NCI-H1092 treated with DMSO at 0.1 percent for 48 hours (cell line): Measurements from ENCODE around the gene SHISA6.
"Not testable (repeated sequence)": the region's sequence is repeated elsewhere in the genome, so short reads cannot be mapped to it uniquely, and the experiment has no call there.

Experiments used
- DNase-seq: peaks from one replicate; lab custom pipeline; 2025; lab: John Stamatoyannopoulos, UW

Gene SHISA6

GRCh38 chr17:11303773-11304394 lies 62.9 kb downstream of the SHISA6 start:
- DNase-seq = no peak

DNA sequence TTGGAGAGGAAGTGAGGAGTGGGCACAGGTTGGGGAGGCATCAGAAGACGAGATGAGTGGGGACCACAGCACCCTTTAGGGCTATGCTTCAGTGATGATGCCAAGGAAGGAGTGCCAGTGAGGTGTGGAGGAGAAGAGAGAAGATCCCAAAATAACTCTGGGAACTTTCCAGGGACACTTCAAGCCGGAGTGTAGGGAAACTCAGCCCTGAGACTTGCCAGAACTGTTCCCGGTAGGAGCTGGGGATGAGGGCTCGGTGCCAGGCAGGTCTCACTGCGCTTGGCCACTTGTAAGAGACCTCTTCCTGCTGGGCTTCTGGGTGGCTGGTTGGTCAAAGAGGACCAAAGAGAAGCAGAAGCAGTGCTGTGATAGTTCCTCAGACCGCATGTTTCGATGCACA lies 63.6 kb downstream of the SHISA6 start:
- no peak for DNase-seq

GRCh38 chr17:11305524-11305923 lies 64.5 kb downstream of the SHISA6 start:
- DNase-seq = no peak

DNA sequence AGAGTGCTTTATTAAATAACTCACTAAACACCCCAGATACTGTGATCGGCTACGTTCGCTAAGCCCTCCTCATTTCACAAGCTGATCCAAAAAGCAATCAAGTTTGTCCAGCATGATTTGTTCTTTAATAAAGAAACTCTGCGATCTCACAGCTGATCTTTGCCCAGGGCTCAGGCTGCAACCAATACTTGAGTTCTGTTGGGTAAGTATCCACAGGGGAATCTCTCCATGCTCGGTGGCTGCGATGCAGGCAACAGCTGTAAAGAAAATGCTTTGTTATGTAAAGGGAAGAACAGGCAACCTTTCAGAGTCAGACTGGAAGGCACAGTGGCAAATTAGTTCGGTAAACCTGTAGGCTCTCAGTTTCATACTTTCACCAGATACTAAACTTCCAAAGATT lies 67.5 kb downstream of the SHISA6 start:
- no peak for DNase-seq

- no peak for DNase-seq
These were observed 68.0 kb downstream of the SHISA6 start for GRCh38 chr17:11309033-11309432.

- DNase-seq = no peak
These were observed 68.8 kb downstream of the SHISA6 start for GRCh38 chr17:11309850-11310249.

- not testable (repeated sequence) for DNase-seq
These were observed 75.4 kb downstream of the SHISA6 start for GRCh38 chr17:11316451-11316850.

- DNase-seq = no peak
These were observed 77.2 kb downstream of the SHISA6 start for GRCh38 chr17:11318207-11318606.

DNA sequence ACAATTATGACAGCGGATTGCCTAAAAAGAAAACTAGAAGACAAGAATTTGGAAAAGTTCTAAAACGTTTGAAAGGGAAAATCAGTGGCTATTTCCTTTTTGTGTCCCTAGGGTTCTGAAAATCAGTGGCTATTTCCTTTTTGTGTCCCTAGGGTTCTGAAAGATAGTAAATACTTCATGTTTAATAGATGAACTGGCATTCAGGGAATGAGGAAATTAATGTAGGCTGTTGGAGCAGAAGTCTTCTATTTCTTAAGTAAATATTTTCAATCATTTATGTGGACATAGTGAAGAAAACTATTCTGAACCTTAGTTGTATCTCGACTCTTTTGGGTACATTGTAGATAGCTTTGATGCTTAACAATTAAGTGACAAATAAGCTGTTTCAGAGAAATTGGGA lies 78.9 kb downstream of the SHISA6 start:
- no peak for DNase-seq

DNA sequence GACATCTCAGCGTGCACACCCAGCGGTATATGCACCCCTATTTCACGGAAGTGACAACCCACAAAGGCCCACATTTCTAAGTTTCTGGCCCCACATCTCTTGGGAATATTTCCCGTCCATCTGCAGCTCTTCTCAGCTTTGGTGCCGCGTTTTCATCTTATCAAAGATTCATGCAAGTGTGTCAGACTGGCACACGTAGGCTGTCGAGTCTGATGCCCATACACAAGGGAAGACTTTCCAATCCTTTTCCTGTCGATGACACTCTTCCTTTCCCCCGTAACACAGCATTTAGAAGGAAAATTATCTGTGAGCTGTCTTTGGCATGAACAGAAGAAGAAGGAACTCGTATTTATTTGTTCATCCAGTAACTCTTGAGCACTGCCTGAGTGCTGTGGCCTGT lies 83.0 kb downstream of the SHISA6 start:
- DNase-seq = no peak

DNA sequence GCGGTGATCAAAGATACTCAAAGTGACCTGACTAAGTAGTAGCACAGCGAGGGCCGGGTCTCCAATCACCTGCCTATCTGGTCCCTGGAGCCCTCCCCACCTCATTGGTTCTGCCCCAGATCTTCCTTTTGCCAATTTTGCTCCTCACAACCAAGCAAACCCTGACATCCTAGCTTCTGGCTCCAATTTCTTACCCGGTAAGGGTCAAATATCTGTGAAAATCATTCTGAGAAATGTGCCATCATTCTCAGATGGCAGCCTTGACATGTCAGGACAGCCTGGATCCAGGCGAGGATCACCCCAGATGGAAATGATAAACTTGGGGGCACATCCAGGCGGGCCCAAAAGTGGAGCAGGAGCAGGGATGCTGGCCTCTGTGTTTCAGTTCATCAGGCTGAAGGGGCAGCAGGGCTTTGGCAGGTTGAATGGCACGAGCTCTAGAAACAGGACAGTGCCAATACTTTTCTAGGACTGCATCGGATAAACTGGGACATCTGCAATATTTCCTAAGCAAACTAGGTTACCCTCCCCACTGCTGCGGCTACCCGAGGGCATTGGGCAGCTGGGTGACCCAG lies 83.9 kb downstream of the SHISA6 start:
- DNase-seq = no peak

GRCh38 chr17:11326492-11326891 lies 85.5 kb downstream of the SHISA6 start:
- no peak for DNase-seq

DNA sequence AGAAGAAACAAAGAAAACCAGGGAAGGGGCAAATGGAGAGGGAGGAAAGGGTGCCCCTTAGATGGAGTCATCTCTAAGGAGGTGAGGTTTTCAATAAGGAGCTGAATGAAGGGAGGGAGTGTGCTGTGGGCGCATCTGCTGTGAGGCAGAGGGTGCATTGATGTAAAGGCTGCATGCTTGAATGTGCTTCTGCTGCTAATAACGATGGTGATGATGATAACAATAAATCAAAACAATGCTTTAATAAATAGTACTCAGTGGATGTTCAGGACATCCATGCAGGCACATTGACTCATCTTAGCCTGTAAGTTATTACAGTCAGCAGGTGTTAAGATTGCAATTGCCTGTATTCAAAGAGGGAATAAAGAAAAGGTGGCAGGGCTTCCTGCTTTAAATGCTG lies 87.8 kb downstream of the SHISA6 start:
- no peak for DNase-seq

GRCh38 chr17:11330006-11330405 lies 89.0 kb downstream of the SHISA6 start:
- no peak for DNase-seq

DNA sequence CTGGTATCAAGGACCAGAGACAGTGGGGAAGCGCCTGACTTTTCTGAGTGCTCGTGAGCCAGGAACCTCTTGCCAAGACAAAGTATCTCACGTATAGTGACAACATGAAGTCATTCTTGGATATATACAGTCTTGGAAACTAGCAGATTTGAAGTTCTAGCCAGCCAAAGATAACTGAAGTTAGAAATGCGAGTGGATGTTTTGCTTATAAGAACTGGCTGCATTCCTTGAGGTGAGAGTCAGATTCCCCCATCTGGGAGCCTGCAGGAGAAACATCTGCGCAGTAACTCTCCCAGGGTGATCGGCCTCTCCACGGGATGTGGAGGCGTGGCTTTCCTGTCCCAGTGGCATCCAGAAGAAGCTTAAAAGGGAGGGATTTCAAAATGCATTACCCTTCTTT lies 89.8 kb downstream of the SHISA6 start:
- no peak for DNase-seq

DNA sequence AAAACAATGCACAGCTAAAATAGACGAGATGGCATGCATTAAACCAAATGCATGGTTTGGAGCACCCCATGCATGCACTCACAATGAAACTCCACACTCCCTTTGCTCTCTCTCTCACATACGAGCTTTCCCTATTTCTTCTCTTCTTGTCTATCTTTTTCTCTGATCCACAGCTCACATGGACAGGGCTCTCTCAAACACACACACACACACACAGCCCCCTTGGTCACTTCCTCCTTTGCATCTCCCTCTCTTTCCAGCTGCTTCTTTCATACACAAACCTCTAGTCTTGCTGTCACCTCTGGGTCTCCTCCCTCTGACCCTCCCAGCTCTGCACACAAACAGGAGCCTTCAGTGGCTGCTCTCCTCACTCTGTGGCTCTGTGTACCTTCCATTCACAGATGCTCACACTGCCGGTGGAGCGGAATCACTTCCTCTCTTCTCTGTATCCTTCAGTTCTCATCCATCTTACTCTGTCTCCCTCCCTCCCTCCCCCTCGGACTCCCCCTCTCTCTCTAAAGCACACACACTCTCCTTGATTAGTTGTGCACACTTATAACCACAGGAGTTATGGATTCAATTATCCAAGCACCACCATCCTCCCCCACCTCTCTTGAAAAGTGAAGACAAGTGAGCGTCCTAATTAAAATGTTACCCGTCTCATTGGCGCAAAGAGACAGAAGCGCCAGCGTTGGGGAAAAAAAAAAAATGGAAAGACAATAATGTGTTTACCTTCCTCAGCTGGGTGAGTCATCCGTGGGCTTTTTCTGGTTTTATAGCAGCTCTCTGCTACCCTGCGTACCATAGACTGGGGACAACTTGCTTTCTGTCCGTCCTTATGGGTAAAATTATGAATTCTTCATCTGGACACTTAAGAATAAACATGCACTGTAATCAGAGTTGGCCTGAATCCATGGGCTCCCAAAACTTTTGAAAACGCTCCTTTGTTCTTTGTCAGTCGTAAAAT lies 90.8 kb downstream of the SHISA6 start:
- DNase-seq = no peak

- no peak for DNase-seq
These were observed 91.7 kb downstream of the SHISA6 start for GRCh38 chr17:11332706-11333105.

- DNase-seq = no peak
These were observed 93.5 kb downstream of the SHISA6 start for GRCh38 chr17:11334493-11334892.

DNA sequence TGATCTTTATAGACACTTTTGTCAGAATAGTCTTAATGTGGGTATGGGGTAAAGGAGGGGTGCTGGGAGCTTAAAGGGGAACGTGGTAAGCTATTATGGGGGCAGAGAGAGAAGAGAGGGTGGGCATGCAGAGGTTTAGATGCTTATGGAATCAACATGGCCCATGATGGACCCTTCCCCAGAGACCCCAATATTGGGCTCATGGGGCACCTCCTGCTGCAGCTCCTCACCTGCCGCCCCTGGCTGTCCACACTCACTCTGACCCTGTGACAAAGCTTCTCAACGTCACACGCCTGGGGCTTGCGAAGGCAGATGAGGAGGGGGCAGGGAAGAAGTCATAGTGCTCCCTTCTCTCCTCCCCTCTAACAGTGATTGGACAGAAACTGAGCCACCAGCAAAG lies 95.3 kb downstream of the SHISA6 start:
- no peak for DNase-seq

DNA sequence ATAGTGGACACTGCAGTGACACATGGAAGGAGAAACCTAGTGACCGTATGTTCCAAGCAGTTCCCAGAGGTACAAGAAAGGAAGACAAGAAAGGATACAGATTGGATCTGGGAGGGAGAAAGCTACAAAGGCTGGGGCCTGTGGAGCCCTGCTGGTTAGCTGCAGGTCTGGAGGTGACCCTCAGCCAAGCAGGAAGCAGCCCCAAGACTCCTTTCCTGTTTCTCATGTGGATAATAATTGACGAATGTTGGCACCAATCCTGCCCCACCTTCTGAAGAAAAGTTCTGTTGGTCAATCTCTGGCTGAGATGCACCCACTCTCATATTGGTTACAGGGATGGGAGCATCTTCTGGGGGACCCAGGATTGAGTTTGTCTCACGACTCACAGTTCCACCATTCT lies 99.8 kb downstream of the SHISA6 start:
- no peak for DNase-seq

- DNase-seq = no peak
These were observed 101.1 kb downstream of the SHISA6 start for GRCh38 chr17:11342138-11342537.

- DNase-seq = no peak
These were observed 108.1 kb downstream of the SHISA6 start for GRCh38 chr17:11349106-11349505.

- no peak for DNase-seq
These were observed 110.5 kb downstream of the SHISA6 start for GRCh38 chr17:11351479-11351878.
